Measurements from ENCODE around the gene CADM4. TPM values are rescaled to one million over a fixed set of nuclear protein-coding genes. Genes with fewer than 3 reads are reported as not detected.
A peak's percentile ranks its signal among the peaks of the same experiment; 100 is the strongest.

Gene CADM4
- total RNA-seq, 1 donor from 2014 or later, result 52.4 TPM

- no peak overlapping the region for H3K4me3 Mint-ChIP-seq (ENCODE audit: unreplicated experiment)
- no peak overlapping the region for H3K27ac Mint-ChIP-seq (ENCODE audit: unreplicated experiment)
- H3K27me3 Mint-ChIP-seq (ENCODE audit: unreplicated experiment), result peaks cover 4% of the 10 kb centered on the region
- no peak for TF ChIP-seq CTCF (IDR thresholded peaks at IDR 0.05; ENCODE audit: partially characterized antibody, unreplicated experiment)
- DNase-seq, result no peak
- peaks cover 5% of the 10 kb centered on the region for H3K36me3 Mint-ChIP-seq (ENCODE audit: unreplicated experiment)
- H3K9me3 Mint-ChIP-seq (ENCODE audit: unreplicated experiment), result peaks cover 4% of the 10 kb centered on the region
- H3K4me1 Mint-ChIP-seq (ENCODE audit: low read depth, unreplicated experiment), result peaks cover 4% of the 10 kb centered on the region
Measured at GRCh38 chr19:43586346-43586745, 53.3 kb downstream of the CADM4 start.

GRCh38 chr19:43584484-43584883, 55.2 kb downstream of the CADM4 start:
- DNase-seq, result no peak

GRCh38 chr19:43582495-43582894, 57.2 kb downstream of the CADM4 start:
- Mint-ChIP-seq H3K27me3 (ENCODE audit: unreplicated experiment) (peaks cover 4% of the 10 kb centered on the region), H3K27ac (ENCODE audit: unreplicated experiment) (no peak overlapping the region), H3K36me3 (ENCODE audit: unreplicated experiment) (peaks cover 5% of the 10 kb centered on the region), H3K4me1 (ENCODE audit: low read depth, unreplicated experiment) (no peaks in the 10 kb centered on the region), H3K4me3 (ENCODE audit: unreplicated experiment) (no peak overlapping the region), H3K9me3 (ENCODE audit: unreplicated experiment) (peaks cover 7% of the 10 kb centered on the region)
- DNase-seq, result no peak
- TF ChIP-seq CTCF (IDR thresholded peaks at IDR 0.05; ENCODE audit: partially characterized antibody, unreplicated experiment), result no peak

More at GRCh38 chr19:43584484-43584883, 55.2 kb downstream of the CADM4 start:
- no peaks in the 10 kb centered on the region for H3K4me1 Mint-ChIP-seq (ENCODE audit: low read depth, unreplicated experiment)
- H3K27me3 Mint-ChIP-seq (ENCODE audit: unreplicated experiment), result peaks cover 5% of the 10 kb centered on the region
- H3K36me3 Mint-ChIP-seq (ENCODE audit: unreplicated experiment), result peaks cover 5% of the 10 kb centered on the region
- H3K9me3 Mint-ChIP-seq (ENCODE audit: unreplicated experiment), result peaks cover 4% of the 10 kb centered on the region
- no peak overlapping the region for H3K27ac Mint-ChIP-seq (ENCODE audit: unreplicated experiment)
- no peak for TF ChIP-seq CTCF (IDR thresholded peaks at IDR 0.05; ENCODE audit: partially characterized antibody, unreplicated experiment)
- H3K4me3 Mint-ChIP-seq (ENCODE audit: unreplicated experiment), result no peak overlapping the region

- H3K9me3 Mint-ChIP-seq (ENCODE audit: unreplicated experiment), result peaks cover 7% of the 10 kb centered on the region
- DNase-seq, result no peak
- no peaks in the 10 kb centered on the region for H3K4me1 Mint-ChIP-seq (ENCODE audit: low read depth, unreplicated experiment)
- H3K27me3 Mint-ChIP-seq (ENCODE audit: unreplicated experiment), result peaks cover 4% of the 10 kb centered on the region
- TF ChIP-seq CTCF (IDR thresholded peaks at IDR 0.05; ENCODE audit: partially characterized antibody, unreplicated experiment), result no peak
- H3K36me3 Mint-ChIP-seq (ENCODE audit: unreplicated experiment), result peaks cover 4% of the 10 kb centered on the region
- no peak overlapping the region for H3K4me3 Mint-ChIP-seq (ENCODE audit: unreplicated experiment)
- no peak overlapping the region for H3K27ac Mint-ChIP-seq (ENCODE audit: unreplicated experiment)
Measured at GRCh38 chr19:43581467-43581866, 58.2 kb downstream of the CADM4 start.

- no peak overlapping the region for H3K27ac Mint-ChIP-seq (ENCODE audit: unreplicated experiment)
Measured at GRCh38 chr19:43578787-43579186, 60.9 kb downstream of the CADM4 start.

More at GRCh38 chr19:43578787-43579186, 60.9 kb downstream of the CADM4 start:
- Mint-ChIP-seq H3K27me3 (ENCODE audit: unreplicated experiment) (peaks cover 5% of the 10 kb centered on the region), H3K4me3 (ENCODE audit: unreplicated experiment) (peak overlapping the region; percentile 53), H3K4me1 (ENCODE audit: low read depth, unreplicated experiment) (peaks cover 1% of the 10 kb centered on the region), H3K9me3 (ENCODE audit: unreplicated experiment) (peaks cover 12% of the 10 kb centered on the region), H3K36me3 (ENCODE audit: unreplicated experiment) (no peaks in the 10 kb centered on the region)
- DNase-seq, result no peak
- no peak for TF ChIP-seq CTCF (IDR thresholded peaks at IDR 0.05; ENCODE audit: partially characterized antibody, unreplicated experiment)
